DMS53 (cell line): ENCODE data around the gene PRKCQ.
"Not testable (repeated sequence)": the region's sequence is repeated elsewhere in the genome, so short reads cannot be mapped to it uniquely, and the experiment has no call there.

Source experiments
- DNase-seq: peaks from one replicate; lab custom pipeline; 2025; lab: John Stamatoyannopoulos, UW

The PRKCQ gene

DNA sequence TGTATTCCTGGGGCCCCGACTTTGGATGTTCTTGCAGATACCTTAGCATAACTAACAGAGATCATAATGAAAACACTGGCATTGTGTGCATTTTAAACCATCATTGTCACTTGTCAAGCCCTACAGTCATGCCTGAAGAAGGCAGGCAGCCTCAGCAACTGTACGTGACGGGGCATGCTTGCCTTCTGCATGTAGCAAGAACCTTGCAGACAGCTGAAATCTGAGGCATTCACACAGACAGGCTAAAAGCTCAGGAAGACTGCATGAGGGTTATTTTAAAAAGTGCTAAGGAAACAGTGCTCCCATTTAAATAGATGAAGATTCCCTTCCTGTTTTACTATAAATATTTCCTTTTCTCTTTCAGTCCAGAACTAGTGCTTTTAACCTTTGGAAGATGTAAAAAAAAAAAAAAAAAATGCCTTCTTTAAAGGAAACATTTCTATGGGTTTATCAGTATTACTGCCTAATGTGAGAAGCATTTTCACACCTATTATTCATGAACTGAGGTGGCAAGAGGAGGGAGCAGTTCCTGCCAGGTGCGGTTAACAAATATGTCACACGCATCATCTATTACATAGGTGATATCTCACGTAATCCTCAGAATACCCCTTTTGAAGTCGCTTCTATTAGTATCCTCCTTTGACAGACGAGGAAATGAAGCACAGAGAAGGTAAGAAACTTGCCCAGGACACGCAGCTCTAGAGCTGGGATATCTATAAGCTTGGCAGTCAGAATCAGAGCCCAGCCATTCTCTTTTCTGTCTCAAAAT, 88.1 kb downstream of the PRKCQ start:
- no peak for DNase-seq

DNA sequence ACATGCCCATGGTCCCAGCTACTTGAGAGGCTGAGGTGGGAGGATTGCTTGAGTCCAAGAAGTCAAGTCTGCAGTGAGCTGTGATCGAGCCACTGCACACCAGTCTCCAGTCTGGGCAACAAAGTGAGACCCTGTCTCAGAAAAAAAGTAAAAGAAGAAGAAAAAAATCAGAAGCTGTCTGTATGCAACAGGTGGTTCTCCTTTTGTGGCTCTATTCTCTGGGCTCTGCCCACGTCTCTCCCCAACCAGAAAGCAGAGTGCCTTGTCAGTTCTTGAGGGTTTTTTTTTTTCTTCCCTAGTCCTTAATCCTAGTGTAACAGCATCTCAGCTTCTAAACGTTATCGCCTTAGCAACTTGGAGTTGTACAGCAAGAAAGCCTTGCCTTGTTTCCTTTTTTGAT, 89.5 kb downstream of the PRKCQ start:
- DNase-seq, result no peak

DNA sequence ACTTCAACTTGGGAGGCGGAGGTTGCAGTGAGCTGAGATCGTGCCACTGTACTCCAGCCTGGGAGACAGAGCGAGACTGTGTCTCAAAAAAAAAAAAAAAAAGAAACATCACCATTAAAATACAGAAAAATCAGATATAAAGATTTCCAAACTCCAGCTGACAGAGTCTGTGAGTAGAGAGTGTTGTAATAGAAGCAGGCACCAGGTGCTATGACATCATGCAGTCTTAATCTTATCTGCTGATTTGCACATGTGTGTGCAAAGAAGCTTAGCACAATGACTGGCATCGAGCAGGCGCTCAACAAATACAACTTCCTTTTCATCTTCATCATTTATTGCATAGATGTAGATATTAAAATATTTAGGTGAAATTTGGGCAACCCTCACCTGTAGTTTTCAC, 92.2 kb downstream of the PRKCQ start:
- DNase-seq, result no peak

- no peak for DNase-seq
Observed at GRCh38 chr10:6486309-6486708, 93.8 kb downstream of the PRKCQ start.

GRCh38 chr10:6482737-6483357, 97.2 kb downstream of the PRKCQ start:
- no peak for DNase-seq

DNA sequence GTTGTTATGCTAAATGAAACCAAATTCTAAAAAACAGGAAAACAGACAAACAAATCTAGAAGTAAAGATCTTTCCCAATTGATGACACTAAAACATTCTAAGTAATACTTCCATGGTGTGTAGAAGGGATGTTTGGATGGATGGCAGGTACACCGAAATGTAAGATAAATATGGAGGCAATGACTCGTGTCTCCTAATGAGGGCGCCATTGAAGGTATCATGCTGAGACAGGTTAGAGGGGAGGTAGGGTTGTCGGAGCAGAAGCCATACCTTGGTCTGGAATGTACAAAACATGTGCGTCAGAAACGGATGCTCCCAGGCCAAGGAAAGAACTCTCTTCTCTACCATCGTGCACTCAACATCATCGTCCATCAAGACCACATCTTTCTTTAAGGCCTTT, 101.4 kb downstream of the PRKCQ start:
- DNase-seq, result no peak

DNA sequence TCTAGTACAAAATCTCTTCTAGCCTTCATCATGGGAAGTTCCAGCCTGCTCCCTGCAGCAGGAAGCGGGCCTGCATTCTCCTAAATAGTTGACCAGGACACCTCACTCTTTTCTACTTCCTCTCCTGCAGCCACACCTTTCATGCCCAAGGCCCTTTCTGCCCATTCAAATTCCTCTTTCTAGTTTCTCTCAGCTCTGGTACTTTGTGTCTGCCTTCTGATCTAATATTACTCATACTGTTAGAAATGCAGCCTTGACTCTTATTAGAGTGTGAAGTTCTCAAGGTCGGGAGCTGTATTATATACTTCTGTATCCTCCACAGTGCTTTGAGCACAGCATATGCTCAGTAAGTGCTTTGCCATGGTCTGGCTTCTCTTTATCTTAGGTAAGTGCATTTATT, 103.1 kb downstream of the PRKCQ start:
- no peak for DNase-seq

- no peak for DNase-seq
Observed at GRCh38 chr10:6474871-6475270, 105.2 kb downstream of the PRKCQ start.

DNA sequence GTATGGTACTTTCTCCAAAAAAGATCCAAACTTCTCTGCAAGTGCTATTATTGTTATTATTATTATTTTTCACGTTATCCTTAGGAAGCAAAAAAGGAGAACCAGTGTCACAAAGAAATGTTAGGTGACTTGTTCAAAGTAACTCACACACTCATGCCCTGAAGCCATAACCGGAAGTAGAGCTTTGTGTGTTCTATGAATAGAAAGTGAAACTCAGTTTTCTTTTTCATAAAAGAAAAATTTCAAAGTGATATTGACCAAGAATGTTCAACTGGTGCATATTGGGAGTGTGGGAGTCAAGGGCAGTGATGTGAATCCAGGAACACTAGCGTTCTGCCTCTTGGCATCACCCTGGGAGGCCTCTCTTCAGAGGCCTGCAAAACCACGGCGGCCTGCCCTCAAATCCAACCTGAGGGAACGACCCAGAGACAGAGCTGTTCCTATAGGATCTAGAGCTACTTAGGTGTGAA, 106.1 kb downstream of the PRKCQ start:
- peak; percentile 28 for DNase-seq

DNA sequence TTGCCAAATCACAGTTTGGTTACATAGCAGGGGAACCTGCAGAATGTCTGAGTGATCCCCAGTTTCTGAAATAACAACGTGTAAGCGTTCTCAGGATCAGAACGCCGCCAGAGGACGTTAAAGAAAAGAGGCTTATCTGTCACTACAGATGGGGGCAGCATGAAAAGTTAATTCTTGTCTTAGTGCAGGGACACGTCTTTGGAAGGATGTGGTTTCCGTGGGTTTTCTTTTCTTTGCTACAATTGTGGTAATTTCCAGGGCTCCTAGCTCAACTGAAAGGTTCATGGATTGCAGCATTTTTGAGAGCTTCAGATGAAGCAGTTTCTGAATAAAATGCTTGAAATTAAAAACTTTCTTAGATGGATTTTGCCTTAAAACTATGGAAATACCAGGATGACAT, 106.6 kb downstream of the PRKCQ start:
- DNase-seq, result no peak

- DNase-seq, result not testable (repeated sequence)
Observed at GRCh38 chr10:6472710-6473005, 107.4 kb downstream of the PRKCQ start.

- no peak for DNase-seq
Observed at GRCh38 chr10:6470894-6471618, 109.0 kb downstream of the PRKCQ start.

- DNase-seq, result no peak
Observed at GRCh38 chr10:6469661-6470060, 110.4 kb downstream of the PRKCQ start.

DNA sequence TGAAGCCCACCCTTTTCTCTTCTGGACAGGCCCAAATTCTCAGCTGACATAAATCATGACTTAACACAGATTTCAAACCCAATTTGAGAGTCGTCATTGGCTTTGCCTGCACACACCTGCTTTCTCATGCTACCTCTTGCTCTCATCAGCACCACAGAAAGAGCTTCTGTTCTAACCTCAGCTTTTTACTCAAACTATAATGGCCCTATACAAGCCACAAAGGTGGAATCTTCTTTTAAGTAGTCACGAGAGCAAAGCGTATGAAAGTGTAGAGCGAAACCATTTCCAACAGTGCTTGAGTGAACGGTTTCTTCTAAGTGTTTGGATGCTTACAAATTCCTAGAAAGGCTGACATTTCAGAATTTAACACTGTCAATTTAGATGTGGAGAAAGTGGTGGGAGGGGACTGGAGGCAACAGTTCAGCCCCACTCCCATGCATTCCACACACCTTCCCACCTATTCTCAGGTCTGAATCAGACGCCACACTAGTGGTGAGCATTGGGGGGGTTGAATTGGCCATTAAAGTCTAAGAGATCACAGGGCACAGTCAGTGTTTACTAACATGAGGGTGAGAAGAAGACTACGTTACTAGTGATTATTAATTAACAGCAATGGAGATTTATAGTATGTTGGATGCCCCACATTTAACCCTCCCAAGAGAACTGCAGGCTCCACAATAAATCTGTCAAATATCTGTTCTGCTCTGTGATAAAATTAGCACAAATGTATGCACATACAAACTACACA, 114.0 kb downstream of the PRKCQ start:
- DNase-seq, result no peak

DNA sequence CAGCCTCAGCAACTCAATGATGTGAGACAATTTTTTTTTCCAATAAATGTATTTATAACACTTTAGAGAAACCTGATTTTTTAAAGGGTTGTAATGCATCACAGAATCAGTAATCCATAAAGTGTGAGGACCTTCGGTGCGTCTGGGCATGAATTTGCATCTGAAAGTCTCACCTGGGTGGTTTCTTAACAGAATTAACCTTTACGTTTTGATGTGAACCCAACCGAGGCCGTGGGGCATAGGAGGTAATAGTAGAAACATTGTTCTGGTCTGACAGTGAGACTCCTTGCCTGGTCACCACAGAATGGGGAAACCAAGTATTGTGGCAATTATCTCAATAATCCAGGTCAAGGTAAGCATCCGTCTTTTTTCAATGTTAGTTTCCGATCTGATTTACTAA, 114.6 kb downstream of the PRKCQ start:
- no peak for DNase-seq

- DNase-seq, result no peak
Observed at GRCh38 chr10:6464862-6465430, 115.1 kb downstream of the PRKCQ start.

DNA sequence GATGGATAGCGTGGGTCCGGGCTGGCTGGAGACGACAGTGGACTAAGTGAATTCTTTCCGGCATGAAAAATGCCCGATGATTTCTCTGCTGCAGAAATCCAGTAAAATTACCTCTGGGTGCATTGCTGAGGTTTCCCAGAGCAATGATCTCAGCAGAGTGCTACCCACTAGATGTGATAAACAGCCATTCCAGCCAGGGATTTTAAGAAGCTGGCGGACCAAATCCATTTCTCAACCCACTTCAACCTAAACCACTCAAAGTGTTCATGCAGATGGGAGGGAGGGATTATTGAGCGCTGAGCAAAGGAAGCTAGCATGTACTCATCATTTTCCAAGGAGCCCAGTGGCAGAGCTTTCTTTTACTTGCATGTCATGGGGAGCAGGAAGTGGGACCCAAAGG, 116.7 kb downstream of the PRKCQ start:
- no peak for DNase-seq

DNA sequence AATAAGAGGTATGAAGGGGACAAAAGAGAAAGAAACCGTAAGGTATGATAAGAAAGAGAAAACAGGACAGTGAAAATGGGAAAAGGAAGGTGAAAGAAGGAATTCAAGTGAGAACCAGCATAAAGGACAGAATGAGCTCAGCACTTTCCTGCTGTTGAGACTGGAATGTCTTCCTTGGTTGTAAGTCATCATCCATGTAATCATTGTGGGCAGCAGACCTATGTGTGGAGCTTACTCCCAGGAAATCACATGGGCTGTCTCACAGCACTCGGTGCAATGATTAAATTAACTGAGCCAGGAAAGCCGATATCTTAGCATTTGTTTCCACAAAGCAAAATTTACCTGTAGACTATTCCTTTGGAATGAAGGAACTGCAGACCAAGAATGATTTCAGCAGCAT, 118.1 kb downstream of the PRKCQ start:
- DNase-seq, result no peak

- no peak for DNase-seq
Observed at GRCh38 chr10:6460861-6461409, 119.1 kb downstream of the PRKCQ start.

- no peak for DNase-seq
Observed at GRCh38 chr10:6458814-6459213, 121.3 kb downstream of the PRKCQ start.

DNA sequence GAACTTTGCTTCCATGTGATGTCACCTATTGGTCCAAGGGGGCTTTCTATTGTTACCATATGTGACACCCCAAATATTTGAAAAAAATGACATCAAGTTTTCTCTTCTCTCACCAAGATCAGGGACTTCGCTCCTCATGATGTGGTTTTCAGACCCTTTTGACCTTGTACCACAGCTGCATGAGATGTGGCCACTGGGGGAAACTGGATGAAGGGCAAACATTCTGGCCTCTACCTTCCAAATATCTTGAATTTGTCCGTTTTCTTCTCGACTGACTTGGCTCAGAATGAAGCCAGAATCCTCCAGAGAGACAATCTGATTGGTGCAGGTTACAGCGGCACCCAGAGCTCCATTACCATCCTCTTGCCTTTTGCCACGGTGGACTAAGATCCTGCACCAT, 122.7 kb downstream of the PRKCQ start:
- DNase-seq, result no peak

GRCh38 chr10:6456067-6456466, 124.0 kb downstream of the PRKCQ start:
- no peak for DNase-seq
